Suprapubic skin (tissue), 4 donors: Measurements from ENCODE around the gene KRTAP10-9. TPM values are rescaled to one million over a fixed set of nuclear protein-coding genes. Genes with fewer than 3 reads are reported as not detected.
"Not testable (repeated sequence)": the region's sequence is repeated elsewhere in the genome, so short reads cannot be mapped to it uniquely, and the experiment has no call there.

ENCODE experiments used
- DNase-seq, 2 donors: peaks; one replicate each; pipeline ENCODE4 v3.0.0-alpha.2; 2019; ENCODE audit warnings: low spot score in 2 of 2
- H3K27ac ChIP-seq: fragments of 200-600 bp; sonication (generic); one replicate; pipeline ENCODE4 v1.5.1; 2019
- H3K27me3 ChIP-seq: fragments of 200-600 bp; sonication (generic); one replicate; pipeline ENCODE4 v1.5.1; 2019
- H3K36me3 ChIP-seq: fragments of 200-600 bp; sonication (generic); one replicate; pipeline ENCODE4 v1.5.1; 2019
- H3K4me1 ChIP-seq: fragments of 200-600 bp; sonication (generic); one replicate; pipeline ENCODE4 v1.5.1; 2019
- H3K4me3 ChIP-seq: fragments of 200-600 bp; sonication (generic); one replicate; pipeline ENCODE4 v1.5.1; 2019; ENCODE audit warnings: mild to moderate bottlenecking
- H3K9me3 ChIP-seq: fragments of 200-600 bp; sonication (generic); one replicate; pipeline ENCODE4 v1.5.1; 2019
- EP300 ChIP-seq: sonication (generic); formaldehyde crosslinking; IDR thresholded peaks from one replicate; pipeline ENCODE4 v1.6.1; 2017; ENCODE audit warnings: antibody characterized with exemption
- POLR2A ChIP-seq, 2 donors: fragments of 450-650 bp; IDR thresholded peaks; one replicate each; pipeline ENCODE4 v1.6.1; 2017; ENCODE audit warnings: antibody characterized with exemption in 2 of 2, mild to moderate bottlenecking in 2 of 2, moderate library complexity in 2 of 2
- POLR2AphosphoS5 ChIP-seq, 3 donors: sonication (generic); formaldehyde crosslinking; IDR thresholded peaks; one replicate each; pipeline ENCODE4 v1.6.1; 2017; ENCODE audit warnings: antibody characterized with exemption in 3 of 3
- WGBS: methylation state at CpG from one replicate; pipeline ENCODE4 v1.1.5; 2018; 5-methylcytosine and 5-hydroxymethylcytosine counted together
- total RNA-seq, 4 donors: library from RNA; depleted of rRNA; stranded (reverse); fragments of >200 nt; gene quantifications; one replicate each; pipeline ENCODE4 v1.1.0, GENCODE V29; 2016
- TF ChIP-seq, protein P1 (sequence below), 2 donors: fragments of 200-600 bp in 1 of 2; fragments of 450-650 bp in 1 of 2; sonication (generic) in 1 of 2; IDR thresholded peaks; one replicate each; pipeline ENCODE4 v1.5.1; 2016 to 2019; ENCODE audit warnings: antibody characterized with exemption in 2 of 2, mild to moderate bottlenecking in 1 of 2, moderate library complexity in 1 of 2

KRTAP10-9 gene
- total RNA-seq, 4 donors from 2014 or later: 1.6 to 9.9 TPM; not detected in 2

DNA sequence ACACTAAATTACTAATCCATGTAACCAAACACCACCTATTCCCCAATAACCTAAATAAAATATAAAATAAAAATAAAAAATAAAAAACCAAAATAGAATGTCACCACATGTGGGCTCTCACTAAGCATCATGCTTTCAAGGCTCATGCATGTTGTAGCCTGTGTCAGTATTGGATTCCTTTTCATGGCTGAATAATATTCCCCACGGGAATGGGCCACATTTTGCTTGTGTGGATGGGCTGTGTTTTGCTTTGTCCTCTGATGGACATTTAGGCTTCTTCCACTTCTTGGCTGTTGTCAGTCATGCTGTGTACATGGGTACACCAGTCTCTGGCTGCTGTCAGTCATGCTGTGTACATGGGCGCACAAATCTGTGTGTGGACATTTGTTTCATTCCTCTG, 37.8 kb upstream of the KRTAP10-9 start:
- Histone ChIP-seq H3K4me3 (no peak overlapping the region), H3K27me3 (peaks cover 52% of the 10 kb centered on the region), H3K9me3 (no peaks in the 10 kb centered on the region), H3K27ac (no peak overlapping the region), H3K36me3 (no peaks in the 10 kb centered on the region), H3K4me1 (peaks cover 10% of the 10 kb centered on the region)
- no peak for DNase-seq
- 97% methylated on average over 2 of the region's 2 CpGs for WGBS
- no peak for TF ChIP-seq POLR2A (IDR thresholded peaks at IDR 0.05)
- TF ChIP-seq POLR2AphosphoS5 (IDR thresholded peaks at IDR 0.05): no peak
- no peak for TF ChIP-seq EP300
- TF ChIP-seq, protein P1, sequence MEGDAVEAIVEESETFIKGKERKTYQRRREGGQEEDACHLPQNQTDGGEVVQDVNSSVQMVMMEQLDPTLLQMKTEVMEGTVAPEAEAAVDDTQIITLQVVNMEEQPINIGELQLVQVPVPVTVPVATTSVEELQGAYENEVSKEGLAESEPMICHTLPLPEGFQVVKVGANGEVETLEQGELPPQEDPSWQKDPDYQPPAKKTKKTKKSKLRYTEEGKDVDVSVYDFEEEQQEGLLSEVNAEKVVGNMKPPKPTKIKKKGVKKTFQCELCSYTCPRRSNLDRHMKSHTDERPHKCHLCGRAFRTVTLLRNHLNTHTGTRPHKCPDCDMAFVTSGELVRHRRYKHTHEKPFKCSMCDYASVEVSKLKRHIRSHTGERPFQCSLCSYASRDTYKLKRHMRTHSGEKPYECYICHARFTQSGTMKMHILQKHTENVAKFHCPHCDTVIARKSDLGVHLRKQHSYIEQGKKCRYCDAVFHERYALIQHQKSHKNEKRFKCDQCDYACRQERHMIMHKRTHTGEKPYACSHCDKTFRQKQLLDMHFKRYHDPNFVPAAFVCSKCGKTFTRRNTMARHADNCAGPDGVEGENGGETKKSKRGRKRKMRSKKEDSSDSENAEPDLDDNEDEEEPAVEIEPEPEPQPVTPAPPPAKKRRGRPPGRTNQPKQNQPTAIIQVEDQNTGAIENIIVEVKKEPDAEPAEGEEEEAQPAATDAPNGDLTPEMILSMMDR (IDR thresholded peaks at IDR 0.05): no peak

DNA sequence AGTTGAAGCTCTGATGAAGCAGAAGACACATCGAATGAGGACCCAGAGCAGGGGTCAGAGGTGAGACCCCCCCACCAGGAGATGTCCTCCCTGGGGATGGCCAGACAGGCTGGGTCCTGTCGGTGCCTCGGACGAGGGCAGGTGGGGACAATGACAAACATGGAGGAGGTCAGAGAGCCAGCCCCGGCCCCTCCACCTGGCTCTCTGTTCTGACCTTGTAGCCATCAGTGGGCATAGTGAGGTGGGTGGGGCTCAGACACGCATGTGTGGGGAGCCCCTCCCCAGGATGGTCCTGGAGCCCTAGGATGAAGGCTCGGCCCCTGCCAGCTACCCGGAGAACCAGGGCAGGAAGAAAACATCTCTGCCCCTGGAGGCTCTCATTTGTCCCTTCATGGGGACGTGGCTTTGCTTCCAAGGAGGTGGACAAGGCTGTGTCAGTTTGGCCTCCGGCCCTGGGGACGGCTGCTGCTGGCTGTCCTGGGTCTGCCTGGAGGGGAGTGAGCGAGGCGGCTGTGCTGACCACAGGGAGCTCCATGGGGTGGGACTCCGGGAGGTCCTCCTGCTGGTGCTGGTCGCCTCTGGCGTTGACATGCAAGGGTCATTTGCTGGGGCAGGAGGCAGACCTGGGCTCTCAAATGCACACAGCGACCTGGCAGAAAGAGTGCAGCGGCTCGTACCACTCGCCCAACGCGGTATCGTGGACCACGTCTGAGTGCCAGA, 37.1 kb upstream of the KRTAP10-9 start:
- H3K4me1 ChIP-seq: peaks cover 10% of the 10 kb centered on the region
- WGBS: 82% methylated on average over 16 of the region's 24 CpGs
- TF ChIP-seq, protein P1 (IDR thresholded peaks at IDR 0.05): no peak
- TF ChIP-seq POLR2A (IDR thresholded peaks at IDR 0.05): no peak
- TF ChIP-seq EP300: no peak
- TF ChIP-seq POLR2AphosphoS5 (IDR thresholded peaks at IDR 0.05): no peak
- no peak overlapping the region for H3K4me3 ChIP-seq
- H3K27ac ChIP-seq: no peak overlapping the region
- no peaks in the 10 kb centered on the region for H3K9me3 ChIP-seq
- peak in 1 of 2 donors; percentile 77 for DNase-seq
- H3K27me3 ChIP-seq: peaks cover 48% of the 10 kb centered on the region
- no peaks in the 10 kb centered on the region for H3K36me3 ChIP-seq

DNA sequence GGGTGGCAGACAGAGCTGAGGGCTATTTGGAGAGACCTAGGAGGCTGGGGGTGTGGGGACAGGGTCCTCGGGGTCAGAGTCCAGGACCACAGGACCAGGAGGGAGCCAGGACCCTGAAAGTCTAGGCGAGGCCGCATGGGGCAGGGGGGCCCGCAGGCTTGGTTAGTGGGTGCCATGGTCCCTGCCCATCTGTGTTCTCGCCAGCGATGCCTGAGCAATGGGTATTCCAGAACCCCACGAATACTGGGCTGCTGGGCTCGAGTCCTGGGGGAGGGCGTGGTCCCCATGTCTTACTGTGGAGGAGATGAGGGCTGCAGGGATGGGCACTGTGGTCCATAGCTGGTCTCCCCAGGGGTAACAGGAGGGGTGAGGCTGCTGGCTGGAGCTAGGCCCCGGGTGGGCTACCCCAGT, 36.6 kb upstream of the KRTAP10-9 start:
- H3K27me3 ChIP-seq: peaks cover 44% of the 10 kb centered on the region
- TF ChIP-seq POLR2A (IDR thresholded peaks at IDR 0.05) (no peak), EP300 (no peak), POLR2AphosphoS5 (IDR thresholded peaks at IDR 0.05) (no peak)
- TF ChIP-seq, protein P1 (IDR thresholded peaks at IDR 0.05): no peak
- peak in 1 of 2 donors; percentile 81 for DNase-seq

DNA sequence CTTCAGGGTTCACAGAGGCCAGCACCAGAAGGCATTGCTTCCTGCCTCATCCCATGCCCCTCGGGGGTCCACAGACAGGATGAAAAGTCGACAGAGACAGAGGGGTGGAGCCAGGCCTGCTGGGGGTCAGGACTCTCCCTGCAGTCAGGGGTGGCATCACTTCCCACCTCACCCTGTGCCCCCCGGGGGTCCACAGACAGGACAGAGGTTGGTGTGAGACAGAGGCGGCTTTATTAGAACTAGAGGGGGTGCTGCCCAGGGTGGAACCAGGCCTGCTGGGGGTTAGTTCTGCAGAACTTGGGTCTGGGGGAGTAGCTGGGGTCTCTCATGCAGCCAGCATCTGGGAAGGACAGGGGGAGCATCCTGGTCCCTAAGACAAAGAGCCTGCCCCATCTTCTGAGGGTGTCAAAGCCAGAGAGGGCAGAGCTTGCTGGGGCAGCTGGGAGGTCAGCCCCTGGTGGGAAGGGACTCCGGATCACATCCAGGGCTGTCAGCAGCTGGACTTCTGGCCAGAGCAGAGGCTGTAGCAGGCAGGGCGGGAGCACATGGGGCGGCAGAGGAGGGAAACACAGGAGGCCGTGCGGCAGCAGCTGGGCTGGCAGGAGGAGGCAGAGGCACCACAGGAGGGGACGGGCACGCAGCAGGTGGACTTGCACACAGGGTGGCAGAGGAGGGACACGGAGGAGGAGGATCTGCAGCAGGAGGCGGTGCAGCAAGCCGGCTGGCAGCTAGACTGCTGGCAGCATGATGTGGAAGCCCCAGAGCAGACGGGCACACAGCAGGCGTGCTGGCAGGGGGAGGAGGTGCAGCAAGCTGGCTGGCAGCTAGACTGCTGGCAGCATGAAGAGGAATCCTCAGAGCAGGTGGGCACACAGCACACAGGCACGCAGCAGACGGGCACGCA, 35.7 kb upstream of the KRTAP10-9 start:
- WGBS: 56% methylated on average over 13 of the region's 19 CpGs
- not testable (repeated sequence) for H3K9me3 ChIP-seq, H3K4me3 ChIP-seq, H3K36me3 ChIP-seq, H3K4me1 ChIP-seq, H3K27ac ChIP-seq
- peak in 1 of 2 donors; percentile 49 for DNase-seq
- peaks cover 36% of the 10 kb centered on the region for H3K27me3 ChIP-seq

More for the DNA sequence above, 36.6 kb upstream of the KRTAP10-9 start:
- WGBS: 69% methylated on average over 8 of the region's 10 CpGs
- Histone ChIP-seq H3K4me3 (no peak overlapping the region), H3K9me3 (no peaks in the 10 kb centered on the region), H3K36me3 (no peaks in the 10 kb centered on the region), H3K27ac (no peak overlapping the region), H3K4me1 (peaks cover 10% of the 10 kb centered on the region)

DNA sequence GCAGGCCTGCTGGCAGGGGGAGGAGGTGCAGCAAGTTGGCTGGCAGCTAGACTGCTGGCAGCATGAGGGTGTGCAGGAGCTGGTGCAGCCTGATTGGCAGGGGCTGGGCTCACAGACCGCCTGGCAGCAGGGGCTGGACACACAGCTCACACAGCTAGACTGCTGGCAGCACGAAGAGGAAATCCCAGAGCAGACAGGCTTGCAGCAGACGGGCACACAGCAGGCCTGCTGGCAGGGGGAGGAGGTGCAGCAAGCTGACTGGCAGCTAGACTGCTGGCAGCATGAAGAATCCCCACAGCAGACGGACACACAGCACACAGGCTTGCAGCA, 35.1 kb upstream of the KRTAP10-9 start:
- not testable (repeated sequence) for H3K9me3 ChIP-seq, H3K36me3 ChIP-seq, H3K4me3 ChIP-seq, H3K4me1 ChIP-seq, H3K27ac ChIP-seq
- WGBS: no CpG with 5 or more reads among the region's 4 CpGs
- H3K27me3 ChIP-seq: peaks cover 38% of the 10 kb centered on the region
- peak in 1 of 2 donors; percentile 62 for DNase-seq
